GM21786 (cell line): ENCODE data around the gene PMIS2.
A peak's percentile ranks its signal among the peaks of the same experiment; 100 is the strongest.

Experiments
- ATAC-seq: cut with Tn5 transposase; IDR thresholded peaks from one replicate; pipeline ENCODE4 v1.9.1; 2021; ENCODE audit not compliant: unreplicated experiment

The PMIS2 gene

GRCh38 chr19:35623327-35624010 lies 37.5 kb downstream of the PMIS2 start:
- ATAC-seq = no peak

- peak; percentile 16 for ATAC-seq
Measured at GRCh38 chr19:35628264-35628564, 42.2 kb downstream of the PMIS2 start.

GRCh38 chr19:35628565-35629331 lies 42.8 kb downstream of the PMIS2 start, which contains the start of gene RBM42:
Gene RBM42, plus strand, starts transcription at chr19:35629036. Its CDS starts 118 bp downstream, at chr19:35629154.
- ATAC-seq = peak; percentile 94

GRCh38 chr19:35629332-35629633 lies 43.3 kb downstream of the PMIS2 start:
- ATAC-seq = no peak

- ATAC-seq = no peak
Measured at GRCh38 chr19:35633727-35634440, 47.9 kb downstream of the PMIS2 start.

- ATAC-seq = no peak
Measured at GRCh38 chr19:35636651-35637050, 50.7 kb downstream of the PMIS2 start.
